Endothelial cell of umbilical vein (primary cell): Measurements from ENCODE around the gene AQP1. TPM values are rescaled to one million over a fixed set of nuclear protein-coding genes. Genes with fewer than 3 reads are reported as not detected.

Source experiments
- BruUV-seq: library from RNA; stranded (reverse); fragments of 400-500 nt; replicated peaks from 2 replicates; lab custom pipeline; 2021; lab: Mats Ljungman, UMichigan
- CTCF ChIA-PET: fragments of 300-600, 350-600 bp; sonication (Branson Sonifier 250); formaldehyde crosslinking; loops from one replicate; lab custom pipeline; 2021; ENCODE audit warnings: antibody characterized with exemption, inconsistent platforms; lab: Charles Lee
- POLR2A ChIA-PET: fragments of 300-600, 350-600 bp; sonication (Branson Sonifier 250); formaldehyde crosslinking; loops from one replicate; lab custom pipeline; 2021; ENCODE audit warnings: antibody characterized with exemption, inconsistent platforms; lab: Charles Lee
- DNase-seq: peaks from one replicate; pipeline ENCODE4 v3.0.0-alpha.2; 2011; ENCODE audit warnings: low read depth, low spot score
- FAIRE-seq: peaks from 2 replicates; lab custom pipeline; 2011; peaks lifted over from hg19 to GRCh38; lab: Jason Lieb, UNC
- H2AFZ ChIP-seq: 2 replicates; pipeline ENCODE4 v1.6.0; 2012; ENCODE audit warnings: low read depth, low read length, control low read depth, inconsistent platforms
- H3K27ac ChIP-seq: 2 replicates; pipeline ENCODE4 v1.5.1; 2011; ENCODE audit warnings: low read depth, mild to moderate bottlenecking, control low read depth, low read length, moderate library complexity; ENCODE audit not compliant: insufficient read depth
- H3K27me3 ChIP-seq, 2 experiments: 2 replicates each; pipeline versions ENCODE4 v1.6.0 to v1.6.1; 2011; ENCODE audit warnings: low read length in 2 of 2, mixed read lengths in 1 of 2; ENCODE audit not compliant: control insufficient read depth in 2 of 2, insufficient read depth in 2 of 2
- H3K36me3 ChIP-seq, 2 experiments: 2 replicates in 1 of 2; 3 replicates in 1 of 2; pipeline ENCODE4 v1.5.1; 2011; ENCODE audit warnings: low read length in 2 of 2, mild to moderate bottlenecking in 1 of 2, moderate library complexity in 1 of 2; ENCODE audit not compliant: control insufficient read depth in 2 of 2, insufficient read depth in 2 of 2; ENCODE audit errors: extremely low read depth in 1 of 2
- H3K4me1 ChIP-seq: 3 replicates; pipeline ENCODE4 v1.5.1; 2011; ENCODE audit warnings: mild to moderate bottlenecking, low read length; ENCODE audit not compliant: control insufficient read depth, insufficient read depth; ENCODE audit errors: extremely low read depth
- H3K4me2 ChIP-seq: 2 replicates; pipeline ENCODE4 v1.6.1; 2011; ENCODE audit warnings: low read length, control low read depth, mixed read lengths; ENCODE audit not compliant: insufficient read depth
- H3K4me3 ChIP-seq, 3 experiments: fragments of 200-600 bp in 1 of 3; sonication (generic), shearing (Covaris generic) in 1 of 3; replicated peaks in 1 of 3; 2 replicates each; pipeline ENCODE4 v1.5.1; 2011 to 2016; ENCODE audit warnings: control low read depth in 3 of 3, low read length in 3 of 3, mild to moderate bottlenecking in 2 of 3, inconsistent platforms in 1 of 3, low read depth in 1 of 3, moderate library complexity in 1 of 3; ENCODE audit not compliant: insufficient read depth in 1 of 3
- H3K79me2 ChIP-seq: 2 replicates; pipeline ENCODE4 v1.6.0; 2012; ENCODE audit warnings: low read length, inconsistent platforms; ENCODE audit not compliant: control insufficient read depth, insufficient read depth
- H3K9ac ChIP-seq: replicated peaks from 2 replicates; pipeline ENCODE3; 2011; ENCODE audit warnings: low read length, control low read depth; ENCODE audit not compliant: insufficient read depth; ENCODE audit errors: extremely low read depth
- H3K9me1 ChIP-seq: replicated peaks from 3 replicates; pipeline ENCODE4 v1.6.0; 2011; ENCODE audit warnings: mild to moderate bottlenecking, low read length; ENCODE audit not compliant: control insufficient read depth, insufficient read depth; ENCODE audit errors: extremely low read depth
- H3K9me3 ChIP-seq: replicated peaks from 2 replicates; pipeline ENCODE4 v1.5.1; 2012; ENCODE audit warnings: low read length, inconsistent platforms; ENCODE audit not compliant: control insufficient read depth, insufficient read depth
- H4K20me1 ChIP-seq: replicated peaks from 2 replicates; pipeline ENCODE3; 2011; ENCODE audit warnings: mild to moderate bottlenecking, low read length; ENCODE audit not compliant: control insufficient read depth, insufficient read depth; ENCODE audit errors: extremely low read depth
- EZH2 ChIP-seq: IDR thresholded peaks from 2 replicates; pipeline ENCODE4 v1.6.1; 2012; ENCODE audit warnings: borderline replicate concordance, low read depth, mild to moderate bottlenecking, moderate library complexity, low read length, inconsistent platforms; ENCODE audit not compliant: severe bottlenecking
- FOS ChIP-seq: IDR thresholded peaks from 2 replicates; pipeline ENCODE4 v1.6.1; 2011; ENCODE audit warnings: mild to moderate bottlenecking, low read length, moderate library complexity, borderline replicate concordance; ENCODE audit not compliant: insufficient read depth
- GATA2 ChIP-seq: IDR thresholded peaks from 2 replicates; pipeline ENCODE4 v1.7.0; 2011; ENCODE audit warnings: low read depth, mild to moderate bottlenecking, moderate library complexity, mixed read lengths, low read length; ENCODE audit not compliant: insufficient read length, insufficient read depth
- JUN ChIP-seq: IDR thresholded peaks from 2 replicates; pipeline ENCODE4 v1.6.1; 2011; ENCODE audit warnings: borderline replicate concordance, low read depth; ENCODE audit not compliant: insufficient read length, insufficient read depth
- MYC ChIP-seq: IDR thresholded peaks from one replicate; pipeline ENCODE4 v1.6.1; 2011; ENCODE audit warnings: mild to moderate bottlenecking, low read depth, low read length
- POLR2A ChIP-seq: IDR thresholded peaks from 2 replicates; pipeline ENCODE4 v1.6.1; 2012; ENCODE audit warnings: low read depth, mild to moderate bottlenecking, control low read depth, low read length
- POLR2AphosphoS5 ChIP-seq: IDR thresholded peaks from 2 replicates; pipeline ENCODE4 v1.6.1; 2012; ENCODE audit warnings: low read depth, mild to moderate bottlenecking, control low read depth, low read length, moderate library complexity; ENCODE audit not compliant: insufficient read depth
- dilution Hi-C: fragments of 300-500 bp; cut with MboI; formaldehyde crosslinking; loops from one replicate; pipeline ENCODE4 v1.15.0; 2019; ENCODE audit warnings: low sequenced_read_pairs; ENCODE audit not compliant: extremely low pct_ligation_motif_present
- intact Hi-C: fragments of 100-400 bp; cut with micrococcal nuclease; formaldehyde crosslinking; loops from one replicate; pipeline ENCODE4 v1.10.0; 2022
- polyA plus RNA-seq, 4 experiments: library from polyadenylated mRNA; depleted of rRNA in 3 of 4; stranded (reverse) in 3 of 4; unstranded in 1 of 4; fragments of >200 nt; gene quantifications; 2 replicates each; pipeline versions ENCODE4 v1.2.1 to v1.2.3, GENCODE V29; 2011 to 2012; ENCODE audit warnings: missing spikeins in 1 of 4
- total RNA-seq: library from RNA; stranded (reverse); gene quantifications from 2 replicates; pipeline ENCODE4 v1.2.3, GENCODE V29; 2021
- TF ChIP-seq, protein P1 (sequence below), 2 donors: IDR thresholded peaks; 1 replicate in 1 of 2; 2 replicates in 1 of 2; pipeline ENCODE4 v1.5.1; 2011; ENCODE audit warnings: low read length in 2 of 2, mild to moderate bottlenecking in 2 of 2, moderate library complexity in 2 of 2, control low read depth in 1 of 2, inconsistent platforms in 1 of 2, low read depth in 1 of 2; ENCODE audit not compliant: insufficient read depth in 1 of 2; ENCODE audit errors: extremely low read depth in 1 of 2

The AQP1 gene
- total and polyA plus RNA-seq, 2 donors (not counting 3 experiments of a cell fraction or from before 2014, with no cell fraction given) = 11.7 to 15.9 TPM

DNA sequence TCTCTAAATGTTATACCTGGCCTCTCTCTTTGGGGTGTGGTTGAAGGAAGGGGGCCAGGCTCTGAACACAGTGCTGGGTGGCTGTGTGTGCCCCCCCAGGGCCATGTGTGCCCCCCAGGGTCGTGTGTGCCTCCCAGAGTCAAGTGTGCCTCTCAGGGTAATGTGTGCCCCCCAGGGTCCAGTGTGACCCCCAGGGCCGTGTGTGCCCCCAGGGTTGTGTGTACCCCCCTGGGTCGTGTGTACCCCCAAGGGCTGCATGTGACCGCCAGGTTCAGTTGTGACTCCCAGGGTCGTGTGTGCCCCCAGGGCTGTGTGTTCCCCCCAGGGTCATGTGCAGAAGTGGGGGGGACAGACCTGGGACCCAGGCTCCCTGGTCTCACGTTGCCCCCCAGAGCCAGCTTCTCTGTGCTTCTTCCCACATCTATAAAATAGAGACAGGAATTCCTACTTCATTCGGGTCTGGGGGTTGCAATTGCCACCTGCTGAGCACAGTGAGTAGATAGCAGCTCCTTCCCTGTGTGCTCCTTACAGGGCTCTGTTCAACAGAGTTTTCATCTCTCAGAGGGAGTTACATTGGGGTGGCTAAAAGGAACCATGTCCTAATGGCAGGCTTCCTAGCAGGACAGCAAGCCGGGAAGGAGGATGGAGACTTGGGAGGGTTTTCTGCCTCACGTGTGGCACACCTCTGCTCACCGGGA, 40.7 kb upstream of the AQP1 start:
- CTCF ChIA-PET = interaction anchor here (0.8 to 2.1 kb wide), 6 partner anchors 9 to 38 kb away, joined by 3 to 10 read pairs (median 4); no protein-coding TSS in a partner anchor
- Histone ChIP-seq H3K4me3 (no peak overlapping the region), H3K27me3 (no peaks in the 10 kb centered on the region), H3K9me1 (no peaks in the 10 kb centered on the region), H3K27ac (no peak overlapping the region), H3K36me3 (peaks cover 0 to 3% of the 10 kb centered on the region in 2 experiments), H3K4me1 (peaks cover 19% of the 10 kb centered on the region), H3K4me2 (no peak overlapping the region), H2AFZ (no peak overlapping the region), H3K9ac (no peak overlapping the region), H4K20me1 (no peaks in the 10 kb centered on the region), H3K79me2 (no peaks in the 10 kb centered on the region), H3K9me3 (no peaks in the 10 kb centered on the region)
- intact Hi-C loops = loop anchor here (1.0 kb wide), 2 partner anchors 22 to 67 kb away; no protein-coding TSS in a partner anchor
- dilution Hi-C loops = no loop called here
- BruUV-seq = no TSS peak
- DNase-seq = no peak
- no peak for TF ChIP-seq FOS
- no peak for TF ChIP-seq JUN
- no peak for TF ChIP-seq POLR2AphosphoS5
- no peak for TF ChIP-seq MYC
- no peak for TF ChIP-seq EZH2
- TF ChIP-seq, protein P1, sequence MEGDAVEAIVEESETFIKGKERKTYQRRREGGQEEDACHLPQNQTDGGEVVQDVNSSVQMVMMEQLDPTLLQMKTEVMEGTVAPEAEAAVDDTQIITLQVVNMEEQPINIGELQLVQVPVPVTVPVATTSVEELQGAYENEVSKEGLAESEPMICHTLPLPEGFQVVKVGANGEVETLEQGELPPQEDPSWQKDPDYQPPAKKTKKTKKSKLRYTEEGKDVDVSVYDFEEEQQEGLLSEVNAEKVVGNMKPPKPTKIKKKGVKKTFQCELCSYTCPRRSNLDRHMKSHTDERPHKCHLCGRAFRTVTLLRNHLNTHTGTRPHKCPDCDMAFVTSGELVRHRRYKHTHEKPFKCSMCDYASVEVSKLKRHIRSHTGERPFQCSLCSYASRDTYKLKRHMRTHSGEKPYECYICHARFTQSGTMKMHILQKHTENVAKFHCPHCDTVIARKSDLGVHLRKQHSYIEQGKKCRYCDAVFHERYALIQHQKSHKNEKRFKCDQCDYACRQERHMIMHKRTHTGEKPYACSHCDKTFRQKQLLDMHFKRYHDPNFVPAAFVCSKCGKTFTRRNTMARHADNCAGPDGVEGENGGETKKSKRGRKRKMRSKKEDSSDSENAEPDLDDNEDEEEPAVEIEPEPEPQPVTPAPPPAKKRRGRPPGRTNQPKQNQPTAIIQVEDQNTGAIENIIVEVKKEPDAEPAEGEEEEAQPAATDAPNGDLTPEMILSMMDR (IDR thresholded peaks at IDR 0.05; ENCODE audit: extremely low read depth in 1 of 2, insufficient read depth in 1 of 2, low read depth in 1 of 2, low read length in 2 of 2) = no peak
- no peak for TF ChIP-seq POLR2A
- no peak for TF ChIP-seq GATA2
- POLR2A ChIA-PET = interaction anchor here (1.0 kb wide), 1 partner anchor 41 kb away, joined by 6 read pairs; the partner anchor contains the start of gene AQP1
- FAIRE-seq = no peak
